Gastroesophageal sphincter (tissue), 4 donors: ENCODE results near the gene PUS10. TPM values are rescaled to one million over a fixed set of nuclear protein-coding genes. Genes with fewer than 3 reads are reported as not detected.
"Not testable (repeated sequence)": the region's sequence is repeated elsewhere in the genome, so short reads cannot be mapped to it uniquely, and the experiment has no call there.

ENCODE experiments used
- ATAC-seq: fragments of 150-250 bp; one replicate; pipeline ENCODE4 v1.9.1; 2016; ENCODE audit warnings: mild to moderate bottlenecking, moderate library complexity
- H3K27ac ChIP-seq, 4 donors: fragments of 200-600 bp; sonication (generic) in 3 of 4; 1 replicate in 3 of 4; 2 replicates in 1 of 4; pipeline ENCODE4 v1.5.1; 2016 to 2019
- H3K27me3 ChIP-seq: fragments of 200-600 bp; sonication (generic); one replicate; pipeline ENCODE4 v1.5.1; 2019
- H3K36me3 ChIP-seq, 2 donors: fragments of 200-600 bp; sonication (generic); one replicate each; pipeline ENCODE4 v1.5.1; 2019; ENCODE audit warnings: control low read depth in 1 of 2
- H3K4me1 ChIP-seq, 3 donors: fragments of 200-600 bp; sonication (generic); 1 replicate in 2 of 3; 2 replicates in 1 of 3; pipeline ENCODE4 v1.5.1; 2016 to 2019; ENCODE audit warnings: control low read depth in 2 of 3
- H3K4me3 ChIP-seq, 2 donors: fragments of 200-600 bp; sonication (generic); one replicate each; pipeline ENCODE4 v1.5.1; 2019; ENCODE audit warnings: mild to moderate bottlenecking in 1 of 2, moderate library complexity in 1 of 2
- H3K9me3 ChIP-seq, 3 donors: fragments of 200-600 bp; sonication (generic); one replicate each; pipeline ENCODE4 v1.5.1; 2017 to 2019; ENCODE audit warnings: control low read depth in 2 of 3
- CTCF ChIP-seq, 4 experiments: fragments of 200-600 bp in 2 of 4; fragments of 450-650 bp in 2 of 4; sonication (generic) in 1 of 4; IDR thresholded peaks; one replicate each; pipeline ENCODE4 v1.5.1; 2017 to 2019; ENCODE audit warnings: antibody characterized with exemption in 4 of 4, mild to moderate bottlenecking in 2 of 4, moderate library complexity in 2 of 4
- EP300 ChIP-seq: sonication (generic); formaldehyde crosslinking; IDR thresholded peaks from one replicate; pipeline ENCODE4 v1.6.1; 2017; ENCODE audit warnings: antibody characterized with exemption, mild to moderate bottlenecking
- POLR2A ChIP-seq, 2 donors: fragments of 450-650 bp; IDR thresholded peaks; one replicate each; pipeline ENCODE4 v1.6.1; 2017; ENCODE audit warnings: antibody characterized with exemption in 2 of 2, mild to moderate bottlenecking in 2 of 2, moderate library complexity in 1 of 2
- POLR2AphosphoS5 ChIP-seq: sonication (generic); formaldehyde crosslinking; IDR thresholded peaks from one replicate; pipeline ENCODE4 v1.6.1; 2017; ENCODE audit warnings: antibody characterized with exemption
- WGBS, 2 donors: methylation state at CpG; one replicate each; pipeline ENCODE4 v1.1.5; 2018; ENCODE audit warnings: low coverage in 1 of 2; 5-methylcytosine and 5-hydroxymethylcytosine counted together
- total RNA-seq, 4 donors: library from RNA; depleted of rRNA; stranded (reverse); fragments of >200 nt; gene quantifications; one replicate each; pipeline ENCODE4 v1.1.0, GENCODE V29; 2016

The PUS10 gene
- total RNA-seq, 4 donors from 2014 or later: 2.1 to 6.7 (median 4.4) TPM

DNA sequence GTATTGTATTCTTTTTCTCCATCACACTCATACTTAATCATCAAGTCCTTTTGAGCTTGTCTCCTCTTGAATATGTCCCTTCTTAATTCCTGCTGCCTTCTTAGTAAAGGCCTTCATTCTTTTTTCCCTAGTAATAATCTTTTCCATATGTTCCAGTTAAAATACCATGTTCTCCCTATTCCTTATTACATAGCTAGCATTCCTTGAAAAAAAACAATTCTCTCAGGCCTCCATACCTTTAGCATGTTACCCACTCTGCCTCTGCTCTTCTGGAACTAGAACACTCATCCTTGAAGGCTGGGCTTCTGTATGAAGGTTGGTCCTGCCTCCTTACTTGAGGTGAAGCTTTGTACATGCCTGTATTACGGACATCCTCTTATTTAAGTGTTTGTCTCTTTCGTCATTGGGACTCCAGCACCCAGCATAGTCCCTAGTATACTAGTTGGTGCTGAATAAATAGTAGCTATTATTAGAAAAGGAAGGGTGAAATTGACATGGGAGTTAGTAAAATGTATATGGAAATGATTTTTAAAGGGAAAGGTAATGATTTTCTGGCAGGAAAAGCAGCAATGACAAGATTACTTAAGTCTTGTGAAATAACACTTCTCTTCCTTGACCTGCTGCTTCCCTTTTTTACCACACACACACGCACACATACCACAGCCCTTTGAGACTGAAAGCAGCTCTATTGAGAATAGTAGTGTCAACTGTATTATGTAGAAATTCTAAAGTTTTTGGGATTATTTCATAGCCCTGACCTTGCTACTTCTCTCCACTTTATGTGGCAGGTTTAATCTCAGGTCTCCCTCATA, 91.1 kb downstream of the PUS10 start:
- Histone ChIP-seq H3K4me3 (no peak overlapping the region), H3K27ac (no peak overlapping the region), H3K4me1 (peaks cover 0 to 12% (median 3%) of the 10 kb centered on the region in 3 donors), H3K27me3 (no peaks in the 10 kb centered on the region), H3K9me3 (no peaks in the 10 kb centered on the region), H3K36me3 (peaks cover 2 to 36% of the 10 kb centered on the region in 2 donors)
- TF ChIP-seq POLR2A (IDR thresholded peaks at IDR 0.05) (no peak), POLR2AphosphoS5 (no peak), CTCF (IDR thresholded peaks at IDR 0.05) (no peak), EP300 (no peak)
- WGBS, 2 donors: 73 to 81% methylated on average over 2 to 3 of the region's 3 CpGs
- ATAC-seq: peak; percentile 55

- Histone ChIP-seq H3K4me1 (peaks cover 0 to 12% (median 3%) of the 10 kb centered on the region in 3 donors), H3K27me3 (no peaks in the 10 kb centered on the region), H3K4me3 (no peak overlapping the region), H3K9me3 (no peaks in the 10 kb centered on the region), H3K36me3 (peaks cover 3 to 41% of the 10 kb centered on the region in 2 donors), H3K27ac (peak overlapping the region in 1 of 4 donors; percentile 15)
- peak; percentile 57 for TF ChIP-seq POLR2AphosphoS5
- TF ChIP-seq CTCF (IDR thresholded peaks at IDR 0.05): no peak
- 74 to 88% methylated on average over 7 of the region's 7 CpGs for WGBS, 2 donors
- ATAC-seq: no peak
Observed at GRCh38 chr2:60925994-60926740, 91.9 kb downstream of the PUS10 start.

DNA sequence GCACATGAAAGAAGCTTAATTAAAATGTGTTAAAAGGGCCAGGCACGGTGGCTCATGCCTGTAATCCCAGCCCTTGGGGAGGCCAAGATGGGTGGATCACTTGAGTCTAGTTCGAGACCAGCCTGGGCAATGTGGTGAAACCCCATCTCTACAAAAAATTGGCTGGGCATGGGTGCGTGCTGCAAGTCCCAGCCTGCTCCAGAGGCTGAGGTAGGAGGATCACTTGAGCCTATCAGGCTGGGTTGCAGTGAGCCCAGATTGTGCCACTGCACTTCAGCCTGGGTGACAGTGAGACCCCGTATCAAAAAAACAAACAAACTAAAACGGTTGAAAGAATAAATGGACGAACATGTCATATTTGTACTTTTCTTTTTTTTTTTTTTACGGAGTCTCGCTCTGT, 110.7 kb downstream of the PUS10 start:
- TF ChIP-seq EP300 (no peak), POLR2AphosphoS5 (no peak), CTCF (IDR thresholded peaks at IDR 0.05) (no peak), POLR2A (IDR thresholded peaks at IDR 0.05) (no peak)
- ATAC-seq: no peak
- H3K27ac ChIP-seq: no peak overlapping the region
- no peak overlapping the region for H3K4me3 ChIP-seq
- no peaks in the 10 kb centered on the region for H3K4me1 ChIP-seq
- no peaks in the 10 kb centered on the region for H3K27me3 ChIP-seq
- peaks cover 0 to 59% of the 10 kb centered on the region in 2 donors for H3K36me3 ChIP-seq
- 92 to 94% methylated on average over 6 to 7 of the region's 8 CpGs for WGBS, 2 donors
- H3K9me3 ChIP-seq: no peaks in the 10 kb centered on the region

GRCh38 chr2:60906395-60906794, 111.7 kb downstream of the PUS10 start:
- no peak overlapping the region for H3K27ac ChIP-seq
- TF ChIP-seq EP300 (no peak), CTCF (IDR thresholded peaks at IDR 0.05) (no peak), POLR2AphosphoS5 (no peak), POLR2A (IDR thresholded peaks at IDR 0.05) (no peak)
- ATAC-seq: no peak
- H3K4me1 ChIP-seq: no peaks in the 10 kb centered on the region
- H3K27me3 ChIP-seq: no peaks in the 10 kb centered on the region
- no peaks in the 10 kb centered on the region for H3K9me3 ChIP-seq
- WGBS, 2 donors: 93% methylated on average over 2 of the region's 2 CpGs; no CpG with 5 or more reads in 1 of the 2 donors
- no peak overlapping the region for H3K4me3 ChIP-seq
- H3K36me3 ChIP-seq: peaks cover 0 to 66% of the 10 kb centered on the region in 2 donors

DNA sequence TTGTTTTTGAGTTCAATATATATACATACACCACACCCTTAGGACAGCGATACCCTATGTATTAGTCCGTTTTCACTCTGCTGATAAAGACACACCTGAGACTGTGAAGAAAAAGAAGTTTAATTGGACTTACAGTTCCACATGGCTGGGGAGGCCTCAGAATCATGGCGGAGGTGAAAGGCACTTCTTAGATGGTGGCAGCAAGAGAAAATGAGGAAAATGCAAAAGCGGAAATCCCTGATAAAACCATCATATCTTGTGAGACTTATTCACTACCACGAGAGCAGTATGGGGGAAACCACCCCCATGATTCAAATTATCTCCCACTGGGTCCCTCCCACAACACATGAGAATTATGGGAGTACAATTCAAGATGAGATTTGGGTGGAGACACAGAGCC, 112.2 kb downstream of the PUS10 start:
- not testable (repeated sequence) for H3K27ac ChIP-seq, H3K9me3 ChIP-seq, ATAC-seq, H3K4me3 ChIP-seq, H3K27me3 ChIP-seq, H3K4me1 ChIP-seq
- H3K36me3 ChIP-seq: peaks cover 0 to 71% of the 10 kb centered on the region in 2 donors
- 91 to 95% methylated on average over 3 to 5 of the region's 5 CpGs for WGBS, 2 donors

DNA sequence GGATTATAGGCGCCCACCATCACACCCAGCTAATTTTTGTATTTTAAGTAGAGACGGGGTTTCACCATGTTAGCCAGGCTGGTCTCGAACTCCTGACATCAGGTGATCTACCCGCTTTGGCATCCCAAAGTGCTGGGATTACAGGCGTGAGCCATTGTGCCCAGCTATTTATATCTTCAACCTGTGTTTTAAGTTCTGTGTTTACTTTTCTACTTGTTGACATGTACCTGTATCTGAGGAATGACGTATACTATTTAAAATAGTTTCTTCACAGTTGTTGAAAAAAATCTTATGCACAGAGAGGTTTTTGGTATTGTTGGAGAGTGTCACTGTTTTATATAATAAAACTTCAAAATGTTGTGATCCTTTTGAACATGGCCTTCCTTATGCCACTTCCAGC, 116.8 kb downstream of the PUS10 start:
- WGBS, 2 donors: 82 to 87% methylated on average over 5 of the region's 6 CpGs
- H3K36me3 ChIP-seq: peaks cover 0 to 86% of the 10 kb centered on the region in 2 donors
- not testable (repeated sequence) for H3K27me3 ChIP-seq, H3K27ac ChIP-seq, H3K9me3 ChIP-seq, H3K4me3 ChIP-seq, H3K4me1 ChIP-seq, ATAC-seq
